Stimulated activated CD4-positive, alpha-beta T cell treated with anti-CD3 and anti-CD28 coated beads, TNF-alpha, amount 100 ng/mL, for 1 hour (primary cell): ENCODE measurements around the gene KLHL3.

ENCODE experiments used
- DNase-seq, 3 donors: peaks; one replicate each; pipeline ENCODE4 v3.0.0-alpha.2; 2020; ENCODE audit warnings: low read depth in 3 of 3, low spot score in 1 of 3

Gene KLHL3

GRCh38 chr5:137584262-137584661, 151.6 kb downstream of the KLHL3 start:
- no peak for DNase-seq

- DNase-seq: no peak
Measured at GRCh38 chr5:137583129-137583528, 152.8 kb downstream of the KLHL3 start.

- DNase-seq: no peak
Measured at GRCh38 chr5:137582218-137582617, 153.7 kb downstream of the KLHL3 start.

GRCh38 chr5:137581776-137582175, 154.1 kb downstream of the KLHL3 start:
- DNase-seq: no peak

- DNase-seq: no peak
Measured at GRCh38 chr5:137580030-137580429, 155.9 kb downstream of the KLHL3 start.

- DNase-seq: no peak
Measured at GRCh38 chr5:137575847-137576246, 160.0 kb downstream of the KLHL3 start.

- no peak for DNase-seq
Measured at GRCh38 chr5:137575211-137575610, 160.7 kb downstream of the KLHL3 start.

- DNase-seq: no peak
Measured at GRCh38 chr5:137573376-137573775, 162.5 kb downstream of the KLHL3 start.

GRCh38 chr5:137572042-137572695, 163.7 kb downstream of the KLHL3 start:
- no peak for DNase-seq

- DNase-seq: no peak
Measured at GRCh38 chr5:137570070-137570469, 165.8 kb downstream of the KLHL3 start.
